ES-I3 (cell line): ENCODE results near the gene CREM.

Experiments
- H3K36me3 ChIP-seq: 2 replicates; pipeline ENCODE4 v1.6.1; 2013; ENCODE audit warnings: mild to moderate bottlenecking, low read length, control low read depth, moderate library complexity; ENCODE audit not compliant: insufficient read depth
- H3K4me1 ChIP-seq: 2 replicates; pipeline ENCODE4 v1.6.1; 2013; ENCODE audit warnings: mild to moderate bottlenecking, control low read depth, low read length; ENCODE audit not compliant: insufficient read depth
- H3K9ac ChIP-seq: 2 replicates; pipeline ENCODE4 v1.6.1; 2013; ENCODE audit warnings: low read depth, mild to moderate bottlenecking, low read length, moderate library complexity
- H3K9me3 ChIP-seq: 2 replicates; pipeline ENCODE4 v1.6.1; 2013; ENCODE audit warnings: mild to moderate bottlenecking, low read length, moderate library complexity; ENCODE audit not compliant: control insufficient read depth, insufficient read depth

Gene CREM

DNA sequence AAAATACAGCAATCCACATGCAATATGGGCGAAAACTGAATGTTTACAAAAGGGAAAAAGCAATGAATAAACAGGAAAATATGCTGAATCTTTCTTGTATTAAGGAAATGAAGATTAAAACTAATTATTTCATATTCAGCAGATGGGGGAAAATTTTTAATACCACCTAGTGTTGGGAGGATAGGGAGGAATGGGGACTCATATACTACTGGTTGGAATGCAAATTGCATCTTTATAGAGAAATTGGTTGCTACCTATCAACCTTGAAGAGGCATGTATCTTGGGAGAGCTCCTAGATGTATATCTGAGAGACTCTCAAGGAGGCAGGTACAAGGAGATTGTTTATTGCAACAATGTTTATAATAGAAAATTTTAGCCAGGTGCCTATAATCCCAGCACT, 101.4 kb downstream of the CREM start:
- Histone ChIP-seq H3K4me1 (no peaks in the 10 kb centered on the region), H3K9me3 (no peaks in the 10 kb centered on the region), H3K36me3 (no peaks in the 10 kb centered on the region), H3K9ac (no peak overlapping the region)

- H3K9me3 ChIP-seq = no peaks in the 10 kb centered on the region
Measured at GRCh38 chr10:35231646-35232045, 105.0 kb downstream of the CREM start.

GRCh38 chr10:35232527-35232926, 105.9 kb downstream of the CREM start:
- no peak overlapping the region for H3K9ac ChIP-seq
- H3K4me1 ChIP-seq = no peaks in the 10 kb centered on the region
- H3K36me3 ChIP-seq = no peaks in the 10 kb centered on the region
- H3K9me3 ChIP-seq = no peaks in the 10 kb centered on the region

More at GRCh38 chr10:35231646-35232045, 105.0 kb downstream of the CREM start:
- Histone ChIP-seq H3K36me3 (no peaks in the 10 kb centered on the region), H3K4me1 (no peaks in the 10 kb centered on the region), H3K9ac (no peak overlapping the region)

- Histone ChIP-seq H3K9ac (no peak overlapping the region), H3K4me1 (no peaks in the 10 kb centered on the region), H3K9me3 (no peaks in the 10 kb centered on the region), H3K36me3 (no peaks in the 10 kb centered on the region)
Measured at GRCh38 chr10:35234073-35234472, 107.4 kb downstream of the CREM start.

GRCh38 chr10:35236739-35237138, 110.1 kb downstream of the CREM start:
- Histone ChIP-seq H3K9ac (no peak overlapping the region), H3K9me3 (no peaks in the 10 kb centered on the region), H3K4me1 (no peaks in the 10 kb centered on the region), H3K36me3 (no peaks in the 10 kb centered on the region)

DNA sequence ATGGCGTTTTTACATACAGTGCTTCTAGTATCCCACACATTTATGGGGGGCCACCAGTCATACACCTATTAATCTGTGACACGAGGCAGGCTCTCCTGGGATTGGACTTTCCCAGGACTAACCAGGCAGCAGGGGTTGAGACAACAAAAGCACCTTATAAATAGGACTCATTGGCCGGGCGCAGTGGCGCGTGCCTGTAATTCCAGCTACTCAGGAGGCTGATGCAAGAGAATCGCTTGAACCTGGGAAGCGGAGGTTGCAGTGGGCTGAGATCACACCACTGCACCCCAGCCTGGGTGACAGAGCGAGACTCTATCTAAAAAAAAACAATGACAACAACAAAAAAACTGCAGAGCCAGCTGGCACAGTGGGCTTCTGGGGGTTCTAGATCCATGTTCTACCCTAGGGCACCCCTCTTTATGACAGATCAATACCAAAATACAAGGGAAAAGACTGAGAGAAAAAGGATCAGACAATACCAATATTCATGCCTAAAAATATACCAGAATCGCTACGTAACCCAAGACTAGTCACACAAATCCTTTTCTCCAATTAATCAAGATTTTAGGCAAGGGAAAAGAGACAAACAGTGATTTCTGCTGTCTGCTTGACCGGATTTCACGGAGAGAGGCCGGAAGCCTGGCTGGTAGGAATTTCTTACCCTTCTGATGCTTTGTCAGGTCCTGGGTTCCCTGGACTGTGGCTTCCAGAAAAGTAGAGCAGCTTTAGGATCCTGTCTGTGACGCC, 111.3 kb downstream of the CREM start:
- H3K4me1 ChIP-seq = no peaks in the 10 kb centered on the region
- no peaks in the 10 kb centered on the region for H3K36me3 ChIP-seq
- no peak overlapping the region for H3K9ac ChIP-seq
- H3K9me3 ChIP-seq = no peaks in the 10 kb centered on the region

DNA sequence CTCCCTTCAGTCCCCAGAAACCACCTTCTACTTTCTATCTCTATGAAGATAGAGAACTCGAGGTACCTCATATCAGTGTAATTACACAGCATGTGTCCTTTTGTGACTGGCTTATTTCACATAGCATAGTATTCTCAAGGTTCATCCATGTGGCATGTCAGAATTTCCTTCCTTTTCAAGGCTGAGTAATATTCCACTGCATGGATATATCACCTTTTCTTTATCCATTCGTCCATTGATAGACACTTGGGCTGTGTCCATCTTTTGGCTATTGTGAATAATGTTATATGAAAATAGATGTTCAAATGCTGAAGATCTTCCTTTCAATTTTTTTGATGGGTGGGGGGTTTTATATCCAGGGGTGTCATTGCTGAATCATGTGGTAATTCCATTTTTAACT, 117.9 kb downstream of the CREM start:
- H3K36me3 ChIP-seq = no peaks in the 10 kb centered on the region
- H3K4me1 ChIP-seq = no peaks in the 10 kb centered on the region
- no peaks in the 10 kb centered on the region for H3K9me3 ChIP-seq
- no peak overlapping the region for H3K9ac ChIP-seq

DNA sequence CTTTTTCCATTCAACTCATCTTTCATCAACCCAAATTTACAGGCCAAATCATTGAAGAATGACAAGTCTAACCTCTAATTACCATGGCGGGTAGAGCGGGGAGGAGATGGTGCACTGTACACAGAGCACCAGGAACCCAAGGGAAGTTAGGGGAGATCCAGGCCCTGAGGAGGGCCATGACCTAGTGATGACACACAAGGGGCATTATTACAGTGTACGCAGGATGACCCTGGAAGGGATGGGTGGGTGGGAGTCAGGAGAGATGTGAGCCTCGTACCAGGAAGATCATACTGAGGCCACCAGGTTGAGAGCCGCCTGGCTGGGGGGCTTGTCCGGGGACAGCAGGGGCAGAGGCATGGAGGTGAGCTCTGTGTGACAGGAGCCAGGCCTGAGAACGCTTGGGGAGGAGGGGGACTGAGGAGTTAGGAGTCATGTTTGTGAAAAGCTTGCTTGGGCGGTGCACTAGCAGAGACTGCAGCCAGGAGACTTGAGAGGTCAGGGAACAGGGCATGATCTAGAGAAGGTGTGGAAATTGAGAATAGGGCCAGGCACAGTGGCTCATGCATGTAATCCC, 120.2 kb downstream of the CREM start:
- Histone ChIP-seq H3K4me1 (no peaks in the 10 kb centered on the region), H3K9ac (no peak overlapping the region), H3K9me3 (no peaks in the 10 kb centered on the region), H3K36me3 (no peaks in the 10 kb centered on the region)

GRCh38 chr10:35251373-35252100, 124.9 kb downstream of the CREM start:
- Histone ChIP-seq H3K9me3 (no peaks in the 10 kb centered on the region), H3K4me1 (no peaks in the 10 kb centered on the region), H3K36me3 (no peaks in the 10 kb centered on the region), H3K9ac (no peak overlapping the region)

DNA sequence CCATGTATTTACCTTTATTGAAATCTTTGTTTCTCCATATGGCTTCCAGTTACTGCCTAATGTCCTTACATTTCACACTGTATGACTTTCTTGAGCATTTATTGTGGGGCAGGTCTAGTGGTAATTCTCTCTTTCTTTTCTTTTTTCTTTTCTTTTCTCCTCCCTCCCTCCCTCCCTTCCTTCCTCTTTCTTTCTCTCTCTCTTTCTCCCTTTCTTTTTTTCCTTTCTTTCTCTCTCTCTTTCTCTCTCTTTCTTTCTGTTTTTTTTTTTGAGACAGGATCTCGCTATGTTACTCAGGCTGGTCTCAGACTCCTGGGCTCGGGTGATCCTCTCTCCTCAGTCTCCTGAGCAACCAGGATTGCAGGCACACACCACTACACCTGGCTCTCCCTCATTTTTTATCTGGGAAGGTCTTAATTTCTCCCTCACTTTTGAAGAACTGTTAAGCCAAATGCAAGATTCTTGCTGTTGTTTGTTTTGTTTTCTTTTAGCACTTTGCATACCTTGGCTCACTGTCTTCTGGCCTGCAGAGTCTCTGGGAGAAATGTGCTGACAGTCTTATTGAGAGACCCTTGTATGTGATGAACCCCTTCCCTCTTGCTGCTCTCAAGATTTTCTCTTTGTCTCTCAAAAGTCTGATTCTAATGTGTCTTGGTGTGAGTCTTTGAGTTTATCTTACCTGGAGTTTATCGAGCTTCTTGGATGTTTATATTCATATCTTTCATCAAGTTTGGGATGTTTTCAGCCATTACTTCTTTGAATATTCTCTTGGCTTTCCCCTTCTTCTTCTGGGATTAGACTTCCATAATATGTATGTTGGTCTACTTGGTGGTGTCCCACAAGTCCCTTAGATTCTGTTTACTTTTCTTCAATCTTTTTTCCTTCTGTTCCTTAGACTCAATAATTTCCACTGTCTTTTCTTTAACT, 130.7 kb downstream of the CREM start:
- Histone ChIP-seq H3K9me3 (no peaks in the 10 kb centered on the region; the same call in 1 of the 2 replicates), H3K36me3 (no peaks in the 10 kb centered on the region), H3K9ac (no peak overlapping the region), H3K4me1 (no peaks in the 10 kb centered on the region; the same call in 1 of the 2 replicates)

GRCh38 chr10:35259769-35260397, 133.2 kb downstream of the CREM start:
- Histone ChIP-seq H3K9ac (no peak overlapping the region), H3K36me3 (no peaks in the 10 kb centered on the region), H3K4me1 (no peaks in the 10 kb centered on the region; the same call in 1 of the 2 replicates)

GRCh38 chr10:35262436-35262835, 135.8 kb downstream of the CREM start:
- H3K9me3 ChIP-seq = no peaks in the 10 kb centered on the region; the same call in 1 of the 2 replicates
- no peaks in the 10 kb centered on the region; the same call in 1 of the 2 replicates for H3K4me1 ChIP-seq
- no peak overlapping the region for H3K9ac ChIP-seq
- H3K36me3 ChIP-seq = no peaks in the 10 kb centered on the region

More at GRCh38 chr10:35259769-35260397, 133.2 kb downstream of the CREM start:
- H3K9me3 ChIP-seq = no peaks in the 10 kb centered on the region; the same call in 1 of the 2 replicates
